HepG2 (cell line): ENCODE measurements around the gene ZDHHC14.

Source experiments
- ATF6 ChIP-seq: sonication (generic); formaldehyde crosslinking; conservative IDR thresholded peaks from 2 replicates; pipeline ENCODE4 v1.4.0; 2020; ENCODE audit warnings: missing genetic modification reagents
- HNRNPLL ChIP-seq: fragments of 200-400 bp; formaldehyde crosslinking; IDR thresholded peaks from 2 replicates; pipeline ENCODE4 v1.6.1; 2017; ENCODE audit warnings: mild to moderate bottlenecking, low read depth, low read length; ENCODE audit not compliant: poor library complexity, severe bottlenecking
- ZNF296 ChIP-seq: sonication (generic); formaldehyde crosslinking; conservative IDR thresholded peaks from 2 replicates; pipeline ENCODE4 v1.5.0; 2020; ENCODE audit warnings: mild to moderate bottlenecking, missing genetic modification reagents
- ZNF644 ChIP-seq: IDR thresholded peaks from 2 replicates; pipeline ENCODE4 v1.6.1; 2016; ENCODE audit warnings: low read depth
- TF ChIP-seq, protein P1 (sequence below): sonication (generic); formaldehyde crosslinking; IDR thresholded peaks from 2 replicates; pipeline ENCODE4 v1.5.0; 2020; ENCODE audit warnings: mild to moderate bottlenecking, missing genetic modification reagents, moderate library complexity

GRCh38 chr6:157615420-157615769 lies 234.4 kb downstream of the ZDHHC14 start:
- TF ChIP-seq ATF6 (CRISPR knock-in tag) (no peak), ZNF296 (CRISPR knock-in tag) (no peak), ZNF644 (CRISPR knock-in tag) (no peak), HNRNPLL (no peak)
- TF ChIP-seq, protein P1, sequence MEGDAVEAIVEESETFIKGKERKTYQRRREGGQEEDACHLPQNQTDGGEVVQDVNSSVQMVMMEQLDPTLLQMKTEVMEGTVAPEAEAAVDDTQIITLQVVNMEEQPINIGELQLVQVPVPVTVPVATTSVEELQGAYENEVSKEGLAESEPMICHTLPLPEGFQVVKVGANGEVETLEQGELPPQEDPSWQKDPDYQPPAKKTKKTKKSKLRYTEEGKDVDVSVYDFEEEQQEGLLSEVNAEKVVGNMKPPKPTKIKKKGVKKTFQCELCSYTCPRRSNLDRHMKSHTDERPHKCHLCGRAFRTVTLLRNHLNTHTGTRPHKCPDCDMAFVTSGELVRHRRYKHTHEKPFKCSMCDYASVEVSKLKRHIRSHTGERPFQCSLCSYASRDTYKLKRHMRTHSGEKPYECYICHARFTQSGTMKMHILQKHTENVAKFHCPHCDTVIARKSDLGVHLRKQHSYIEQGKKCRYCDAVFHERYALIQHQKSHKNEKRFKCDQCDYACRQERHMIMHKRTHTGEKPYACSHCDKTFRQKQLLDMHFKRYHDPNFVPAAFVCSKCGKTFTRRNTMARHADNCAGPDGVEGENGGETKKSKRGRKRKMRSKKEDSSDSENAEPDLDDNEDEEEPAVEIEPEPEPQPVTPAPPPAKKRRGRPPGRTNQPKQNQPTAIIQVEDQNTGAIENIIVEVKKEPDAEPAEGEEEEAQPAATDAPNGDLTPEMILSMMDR (CRISPR knock-in tag), result peak; percentile 57
